Fibroblast of skin of left biceps (primary cell): ENCODE measurements around the gene EGFLAM.

Experiments used
- DNase-seq, 2 experiments: peaks; one replicate each; pipeline ENCODE4 v3.0.0-alpha.2; 2013; ENCODE audit warnings: low read depth in 2 of 2

The EGFLAM gene

DNA sequence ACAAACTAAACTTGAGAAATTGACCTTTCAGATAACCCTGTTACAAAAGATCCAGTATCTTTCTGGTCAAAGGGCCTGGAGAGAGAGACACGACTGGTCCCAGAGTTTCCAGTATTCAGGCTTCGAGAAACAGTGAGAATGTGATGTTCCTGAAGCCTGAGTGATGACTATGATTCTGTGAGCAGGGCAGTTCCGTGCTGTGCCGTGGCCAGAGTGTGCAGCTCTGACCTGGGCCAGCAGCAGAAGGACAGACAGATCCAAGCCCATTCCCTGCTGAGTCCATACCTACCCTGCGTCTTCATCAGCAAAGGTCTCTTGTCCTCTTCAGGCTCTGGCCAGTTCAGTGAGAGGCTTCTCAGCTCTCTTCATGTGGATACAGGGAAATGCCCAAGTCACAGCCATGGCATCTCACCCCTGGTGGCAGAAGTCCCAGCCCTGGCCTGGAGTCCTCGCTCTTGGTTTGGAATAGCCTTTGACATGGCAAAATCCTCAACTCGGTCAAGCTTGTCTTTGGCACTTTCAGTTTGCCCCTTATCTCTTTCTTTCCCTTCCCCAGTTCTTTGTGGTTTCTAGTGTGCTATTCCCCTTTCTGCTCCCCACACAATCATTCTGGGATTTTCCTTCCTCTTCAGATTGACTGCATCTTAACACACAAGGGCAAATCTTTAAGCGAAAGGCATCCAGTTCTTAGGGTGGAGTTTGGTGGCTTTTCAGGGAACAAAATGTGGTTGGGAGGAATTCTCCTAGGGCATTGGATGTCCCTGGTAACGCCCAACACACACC lies 190.4 kb downstream of the EGFLAM start:
- DNase-seq = no peak

DNA sequence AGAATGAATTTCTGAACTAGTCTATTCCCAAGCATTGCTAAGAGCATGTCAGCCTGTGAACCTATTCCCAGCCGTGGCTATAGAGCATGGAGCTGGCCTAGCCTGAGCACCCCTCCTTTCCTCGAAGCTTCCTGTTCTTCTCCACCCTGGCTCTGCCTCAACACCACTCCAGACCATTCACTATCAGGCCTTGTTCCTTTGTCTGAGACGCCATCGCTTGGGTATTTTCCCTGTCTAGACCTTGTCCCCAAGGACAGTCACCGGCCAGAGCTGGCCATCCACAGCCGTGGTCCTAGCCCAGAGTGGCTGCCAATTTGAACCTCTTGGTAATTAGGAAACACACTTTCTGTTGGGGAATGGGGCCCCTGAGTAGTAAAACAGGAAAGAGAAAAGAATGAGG lies 192.3 kb downstream of the EGFLAM start:
- DNase-seq = no peak

DNA sequence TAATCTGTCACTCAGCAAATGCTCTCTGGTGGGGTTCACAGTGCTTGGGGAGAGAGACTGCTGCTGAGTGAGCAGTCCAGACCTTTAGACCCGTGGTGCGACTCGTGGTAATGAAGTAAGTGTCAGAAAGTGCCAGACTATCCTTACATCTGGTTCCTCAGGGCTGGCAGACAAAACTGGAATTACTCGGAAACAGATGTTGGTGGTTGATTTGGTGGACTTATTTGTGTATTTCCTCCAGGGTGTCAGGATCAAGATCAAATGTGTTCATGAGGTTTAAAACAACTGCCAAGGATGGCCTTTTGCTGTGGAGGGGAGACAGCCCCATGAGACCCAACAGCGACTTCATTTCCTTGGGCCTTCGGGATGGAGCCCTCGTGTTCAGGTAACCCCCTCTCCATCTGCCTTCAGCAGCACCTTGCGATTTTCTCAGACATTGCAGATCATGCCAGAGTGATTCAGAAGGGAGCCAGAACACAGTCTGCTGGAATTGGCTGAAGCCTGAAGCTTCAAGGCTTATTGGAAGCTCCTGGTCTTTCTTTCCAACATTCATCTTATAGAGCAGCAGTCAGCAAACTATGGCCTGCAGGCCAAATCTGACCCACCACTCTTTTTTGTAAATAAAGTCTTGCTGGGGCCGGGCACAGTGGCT lies 192.8 kb downstream of the EGFLAM start:
- DNase-seq = no peak

DNA sequence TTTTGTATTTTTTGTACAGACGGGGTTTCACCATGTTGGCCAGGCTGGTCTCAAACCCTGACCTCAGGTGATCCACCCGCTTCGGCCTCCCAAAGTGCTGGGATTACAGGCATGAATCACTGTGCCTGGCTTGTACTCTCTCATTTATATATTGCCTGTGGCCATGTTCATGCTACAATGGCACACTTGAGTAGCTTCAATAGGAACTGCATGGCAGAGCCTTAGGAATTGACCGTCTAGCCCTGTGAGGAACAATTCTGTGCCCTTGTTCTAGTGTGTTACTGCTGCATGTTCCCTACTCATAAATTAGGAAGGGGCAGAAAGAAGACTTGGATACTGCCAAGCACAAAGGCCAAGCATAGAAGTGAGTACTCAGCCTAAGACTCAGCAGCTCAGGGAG lies 193.8 kb downstream of the EGFLAM start:
- DNase-seq = no peak

DNA sequence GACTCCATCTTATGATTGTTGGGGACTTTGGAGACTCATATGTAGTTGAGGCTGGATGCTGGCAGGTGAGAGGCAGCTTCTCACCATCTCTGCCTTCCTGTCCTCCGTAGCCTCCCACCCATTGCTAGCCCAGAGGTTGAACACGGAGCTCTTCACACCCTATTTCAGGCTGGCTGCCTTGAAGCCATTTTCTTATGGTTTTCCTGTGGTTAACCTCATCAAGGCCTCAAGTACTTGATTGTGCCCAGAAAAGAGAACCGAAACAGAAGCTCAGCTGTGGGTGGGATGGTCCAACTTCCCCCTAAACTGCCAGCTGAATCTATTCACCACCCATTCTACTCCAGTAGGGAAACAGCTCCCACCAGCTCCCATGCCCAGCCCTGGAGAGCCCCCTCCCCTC lies 195.1 kb downstream of the EGFLAM start:
- no peak for DNase-seq

DNA sequence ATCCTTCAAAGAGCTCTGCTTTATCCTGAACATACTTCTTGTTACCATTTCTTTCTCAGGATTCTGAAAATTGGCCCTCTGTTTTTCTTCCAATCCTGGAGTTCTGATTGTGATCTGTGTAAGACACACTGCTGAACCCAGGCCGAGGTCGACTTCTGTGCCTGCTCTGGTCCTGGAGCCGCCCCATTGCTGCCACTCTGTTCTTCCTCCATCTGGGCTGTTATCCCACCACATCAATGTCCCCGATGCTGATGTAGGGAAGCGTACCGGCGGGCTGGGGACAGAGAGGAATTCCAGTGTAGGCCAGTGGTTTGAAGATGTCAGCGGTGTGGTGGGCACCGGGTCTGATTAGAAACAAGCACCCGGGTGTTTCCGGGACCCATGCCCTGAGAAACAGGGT lies 195.6 kb downstream of the EGFLAM start:
- DNase-seq = no peak

DNA sequence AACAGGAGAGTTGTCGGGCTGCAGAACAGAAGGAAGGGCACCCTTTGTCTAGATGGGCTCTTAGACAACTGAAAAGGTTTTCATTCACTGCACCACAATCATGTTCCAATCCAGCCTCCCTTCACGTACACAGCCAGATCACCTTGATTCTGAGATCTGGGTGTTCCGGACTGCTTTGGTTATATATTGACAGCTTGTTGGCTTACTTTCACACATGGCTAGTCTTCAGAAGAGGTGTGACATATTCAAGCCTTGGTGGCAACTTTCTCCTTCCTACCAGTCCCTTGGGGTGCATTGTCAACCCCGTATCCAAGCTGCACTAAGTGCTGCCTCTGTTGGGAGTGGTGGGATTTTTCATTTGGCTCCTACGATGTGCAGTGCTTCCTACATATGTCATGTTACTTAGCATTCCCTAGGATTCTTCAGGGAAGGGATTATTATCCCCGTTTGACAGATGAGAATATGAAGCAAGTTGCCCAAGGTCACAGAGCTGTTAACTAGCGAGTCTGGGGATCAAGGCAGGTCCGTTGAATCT lies 197.5 kb downstream of the EGFLAM start:
- no peak for DNase-seq

DNA sequence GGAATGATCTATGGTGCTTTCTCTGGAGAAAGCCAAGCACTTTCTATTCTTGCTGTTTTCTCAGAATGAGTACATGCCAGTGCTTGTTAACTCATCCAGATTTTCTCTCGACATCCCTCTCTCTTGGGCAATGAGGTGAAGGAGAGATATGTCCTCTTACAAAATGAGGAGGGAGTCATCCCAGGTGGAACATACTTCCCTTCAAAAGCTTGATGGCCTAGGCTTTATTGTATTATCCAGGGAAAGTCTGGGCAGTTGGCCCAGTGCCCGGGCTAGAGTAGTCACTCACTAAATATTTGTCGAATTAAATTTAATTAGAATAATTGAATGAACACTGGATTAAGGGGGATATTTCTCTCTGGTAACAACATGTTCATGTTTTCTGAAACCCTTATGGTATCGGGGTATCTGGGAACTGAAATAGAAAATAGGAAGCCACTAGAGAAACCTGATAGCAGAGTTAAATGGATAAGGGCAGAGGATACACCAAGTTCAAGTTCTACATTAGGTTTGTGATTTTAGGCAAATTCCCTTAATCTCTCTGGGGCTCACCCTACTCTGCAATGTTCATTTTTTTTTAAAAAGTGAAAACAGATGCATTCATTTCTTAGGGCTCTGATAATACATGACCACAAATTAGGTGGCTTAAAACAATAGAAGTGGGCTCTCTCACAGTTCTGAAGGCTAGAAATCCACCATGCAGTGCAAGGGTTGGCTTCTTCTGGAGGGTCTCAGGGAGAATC lies 198.5 kb downstream of the EGFLAM start:
- no peak for DNase-seq

DNA sequence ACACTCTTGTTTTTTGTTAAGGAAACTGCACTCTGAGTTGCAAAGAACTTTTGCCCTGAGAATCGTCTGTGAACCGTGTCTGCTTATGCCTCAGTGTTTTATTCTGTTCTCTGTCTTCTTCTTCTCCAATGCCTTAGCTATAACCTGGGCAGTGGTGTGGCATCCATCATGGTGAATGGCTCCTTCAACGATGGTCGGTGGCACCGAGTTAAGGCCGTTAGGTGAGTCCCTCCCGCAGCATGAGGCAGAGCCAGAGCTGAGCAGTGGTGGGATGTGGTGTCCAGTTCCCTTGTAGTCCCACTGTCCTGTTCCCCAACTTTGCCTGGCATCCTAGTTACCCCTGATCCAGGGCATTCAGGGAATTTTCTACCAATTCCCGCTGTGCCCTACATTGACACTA lies 199.8 kb downstream of the EGFLAM start:
- DNase-seq = no peak

DNA sequence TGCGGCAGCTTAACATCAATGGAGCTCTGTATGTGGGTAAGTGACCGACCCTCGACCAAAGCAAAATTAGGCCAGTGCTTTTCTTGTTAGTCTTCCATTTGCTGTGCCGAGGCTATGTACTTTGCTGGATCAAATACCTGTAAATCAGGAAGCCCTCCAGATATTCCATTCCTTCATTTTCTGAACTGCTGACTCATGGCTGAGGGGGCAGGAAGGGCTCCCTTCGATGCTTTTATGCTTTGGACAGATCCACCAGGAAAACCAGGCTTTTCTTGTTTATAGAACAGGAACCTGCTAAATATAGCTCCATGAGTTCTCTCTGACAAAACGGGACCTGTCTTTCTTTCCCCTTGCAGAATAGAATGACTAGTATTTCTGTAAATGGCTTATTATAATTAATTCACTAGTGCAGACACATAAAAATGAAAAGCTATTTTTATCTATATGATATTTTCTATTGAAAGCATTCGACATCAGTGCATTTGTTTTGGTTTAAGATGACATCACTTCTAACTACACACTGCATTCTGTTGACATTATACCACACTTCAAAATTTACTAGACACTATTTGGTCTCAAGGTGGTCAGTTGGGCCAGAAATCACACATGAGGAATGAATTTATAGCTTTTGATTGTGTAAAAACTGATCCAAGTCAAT lies 204.7 kb downstream of the EGFLAM start:
- DNase-seq = no peak

DNA sequence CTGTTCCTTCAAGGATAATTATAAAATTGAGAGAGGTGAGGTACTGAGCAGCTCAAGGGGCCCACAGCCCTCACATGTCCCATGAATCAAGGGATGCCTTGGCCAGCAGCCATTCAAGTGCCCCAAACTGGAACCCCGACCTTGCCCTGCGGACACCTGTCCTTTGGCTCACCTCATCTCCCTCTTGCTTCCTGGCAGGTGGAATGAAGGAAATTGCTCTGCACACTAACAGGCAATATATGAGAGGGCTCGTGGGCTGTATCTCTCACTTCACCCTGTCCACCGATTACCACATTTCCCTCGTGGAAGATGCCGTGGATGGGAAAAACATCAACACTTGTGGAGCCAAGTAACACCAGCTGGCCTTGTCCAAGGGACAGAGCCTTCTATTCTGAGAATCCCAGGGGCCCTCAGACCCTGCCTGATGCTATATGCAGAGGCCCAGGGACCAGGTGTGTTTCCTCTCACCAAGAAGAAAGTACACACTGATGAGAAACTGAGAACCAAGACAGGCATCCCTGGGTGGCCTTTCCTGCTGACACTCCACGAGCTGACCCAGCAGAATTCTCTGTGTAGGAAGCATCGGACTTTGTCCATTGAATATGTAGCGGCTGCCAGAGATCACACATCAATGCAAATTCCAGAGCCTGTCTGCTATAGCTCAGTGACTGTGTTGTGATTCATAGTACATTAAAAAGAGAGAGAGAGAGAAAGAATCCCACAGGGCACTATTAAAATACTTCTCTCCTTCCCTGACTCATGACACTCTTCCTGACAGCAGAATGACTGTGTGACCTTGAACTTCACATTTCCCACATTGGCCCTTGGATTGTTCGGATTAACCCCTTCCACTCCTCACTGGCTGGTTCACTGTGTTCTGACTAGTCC lies 205.5 kb downstream of the EGFLAM start:
- peak; percentile 63 to 69 for DNase-seq

DNA sequence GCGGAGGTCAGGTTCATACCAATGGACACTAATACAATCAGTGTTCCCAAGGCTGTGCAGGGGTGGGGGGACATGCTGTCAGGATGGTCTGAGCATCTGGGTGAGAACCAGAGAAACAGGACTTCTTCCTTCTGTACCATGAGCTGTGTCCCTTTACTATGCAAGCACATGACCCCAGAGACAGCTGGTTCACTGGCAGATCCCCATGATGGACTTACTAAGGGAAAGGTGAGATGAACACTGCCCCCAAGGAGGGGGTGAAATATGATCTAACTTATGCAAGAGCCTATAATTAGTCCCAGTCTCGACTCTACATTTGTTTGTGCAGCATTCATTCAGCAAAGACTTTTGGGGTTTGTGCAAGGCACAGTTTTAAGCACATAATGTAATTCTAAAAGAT lies 206.7 kb downstream of the EGFLAM start:
- DNase-seq = no peak

DNA sequence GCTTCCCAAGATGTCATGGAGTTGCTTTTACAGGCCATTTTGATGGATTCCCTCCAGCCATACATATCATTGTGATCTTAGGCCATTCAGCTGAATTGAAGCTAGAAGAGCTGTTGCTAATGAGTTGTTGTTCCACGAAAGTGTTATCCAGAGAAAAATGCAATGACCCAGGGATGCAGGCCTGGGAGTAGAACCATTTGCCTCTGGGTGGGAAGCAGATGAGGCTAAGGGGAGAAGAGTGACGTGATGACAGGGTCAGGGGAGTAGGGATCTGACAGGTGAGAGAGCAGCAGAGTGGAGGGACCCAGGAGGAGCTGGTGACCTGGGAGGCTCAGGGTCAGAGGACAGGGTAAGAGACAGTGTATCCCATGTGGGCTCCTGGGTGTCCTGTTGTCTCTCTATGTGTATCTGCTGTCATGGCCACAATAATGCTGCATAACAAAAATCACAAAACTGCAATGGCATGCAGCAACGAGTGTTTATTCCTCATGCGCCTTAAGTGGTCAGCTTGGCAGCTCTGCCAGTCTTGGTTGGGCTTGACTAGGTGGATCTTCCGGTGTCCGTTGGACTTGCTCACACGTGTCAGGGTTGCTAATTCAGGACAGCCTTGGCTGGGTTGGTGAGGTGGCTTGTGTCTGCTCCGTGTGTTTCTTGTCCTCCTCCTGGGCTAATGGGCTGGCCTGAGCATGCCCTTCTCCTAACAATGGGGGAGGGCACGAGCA lies 207.5 kb downstream of the EGFLAM start:
- DNase-seq = no peak

DNA sequence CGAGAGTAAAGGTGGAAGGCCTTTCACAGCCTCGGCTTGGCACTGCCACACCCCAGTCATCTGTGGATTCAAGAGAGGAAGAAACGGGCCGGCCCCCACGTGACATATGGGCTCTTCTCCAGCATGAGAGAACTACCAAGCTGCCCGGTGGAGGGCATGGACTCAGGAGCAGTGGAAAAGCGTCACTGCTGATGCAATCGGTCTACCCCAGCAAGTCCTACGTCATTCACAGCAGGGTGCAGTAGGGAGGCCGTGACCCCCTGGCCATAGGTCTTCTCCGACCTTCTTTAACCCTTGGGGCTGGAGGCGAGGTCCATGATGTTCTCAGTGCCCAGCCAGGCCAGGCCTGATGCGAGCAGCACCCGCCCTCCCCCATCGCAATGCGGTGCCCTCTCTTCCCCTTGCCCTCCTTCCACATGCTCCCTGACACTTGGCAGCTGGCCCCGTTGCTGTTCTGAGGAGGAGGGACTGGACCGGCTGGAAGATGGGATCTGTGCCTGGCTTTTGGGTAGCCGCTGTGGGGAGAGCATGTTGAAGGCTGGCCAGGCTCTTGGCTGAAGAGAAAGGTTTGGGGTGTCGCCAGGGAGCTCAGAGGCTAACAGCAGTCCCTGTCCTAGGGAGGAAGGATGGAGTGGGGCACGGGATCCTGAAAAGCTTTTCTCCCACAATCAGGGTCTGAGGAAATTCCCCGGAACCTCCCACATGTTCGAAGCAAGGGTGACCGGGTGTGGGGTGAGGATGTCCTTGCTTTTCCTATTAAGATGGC lies 208.2 kb downstream of the EGFLAM start:
- DNase-seq = no peak

DNA sequence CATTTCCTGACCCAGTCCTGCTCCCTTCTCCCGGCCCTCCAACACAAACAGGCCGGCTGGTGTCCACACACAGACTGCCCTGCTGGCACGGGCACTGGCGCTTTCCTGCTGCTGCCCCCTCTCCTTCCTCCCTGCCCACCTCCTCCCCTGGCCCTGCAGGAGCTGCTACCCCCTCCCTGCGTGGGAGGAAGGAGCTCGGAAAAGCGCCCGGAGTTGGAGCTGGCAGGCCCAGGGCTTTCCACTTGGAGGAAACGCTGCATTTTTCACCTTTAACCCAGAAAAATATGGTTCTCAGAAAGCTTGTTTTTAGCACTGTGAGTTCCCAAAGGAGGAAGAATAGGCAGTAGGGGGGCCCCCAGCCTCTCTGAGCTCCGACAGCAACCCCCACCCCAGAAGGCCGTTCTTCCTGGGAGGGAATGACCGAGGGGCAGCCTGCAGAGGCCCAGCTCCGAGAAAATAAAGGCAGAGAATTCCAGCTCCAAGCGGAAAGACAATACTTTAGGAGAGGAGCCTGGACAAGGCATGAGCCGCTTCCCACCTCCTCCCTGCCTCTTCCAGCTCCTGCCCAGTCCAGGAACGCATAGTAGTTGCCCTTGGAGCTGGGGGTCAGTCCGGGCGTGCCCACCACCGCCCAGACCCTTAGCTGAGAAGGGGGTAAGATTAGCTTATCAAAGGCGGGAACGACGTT lies 209.1 kb downstream of the EGFLAM start:
- DNase-seq = no peak

DNA sequence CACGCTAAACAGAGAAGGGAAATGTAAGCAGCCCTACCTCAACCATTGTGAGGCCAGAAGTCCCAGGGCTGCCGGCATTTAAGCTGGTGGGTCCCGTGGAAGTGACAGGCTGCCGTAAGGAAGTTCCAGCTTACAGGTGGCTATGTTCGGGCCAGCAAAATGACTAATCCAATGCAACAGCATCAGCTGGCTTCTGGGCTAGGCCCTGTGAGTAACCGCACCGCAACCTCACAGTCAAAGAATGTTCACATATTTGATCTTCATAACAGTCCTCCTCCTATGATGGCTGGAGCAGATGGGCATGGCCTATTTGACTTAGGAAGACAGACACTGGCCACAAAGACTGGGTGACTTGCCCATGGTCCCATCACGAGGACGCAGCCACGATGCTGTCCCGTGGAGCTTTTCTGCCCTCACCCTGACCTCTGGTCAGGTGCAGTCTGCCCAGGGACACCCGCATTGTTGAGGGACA lies 209.9 kb downstream of the EGFLAM start:
- DNase-seq = peak; percentile 51 to 57

DNA sequence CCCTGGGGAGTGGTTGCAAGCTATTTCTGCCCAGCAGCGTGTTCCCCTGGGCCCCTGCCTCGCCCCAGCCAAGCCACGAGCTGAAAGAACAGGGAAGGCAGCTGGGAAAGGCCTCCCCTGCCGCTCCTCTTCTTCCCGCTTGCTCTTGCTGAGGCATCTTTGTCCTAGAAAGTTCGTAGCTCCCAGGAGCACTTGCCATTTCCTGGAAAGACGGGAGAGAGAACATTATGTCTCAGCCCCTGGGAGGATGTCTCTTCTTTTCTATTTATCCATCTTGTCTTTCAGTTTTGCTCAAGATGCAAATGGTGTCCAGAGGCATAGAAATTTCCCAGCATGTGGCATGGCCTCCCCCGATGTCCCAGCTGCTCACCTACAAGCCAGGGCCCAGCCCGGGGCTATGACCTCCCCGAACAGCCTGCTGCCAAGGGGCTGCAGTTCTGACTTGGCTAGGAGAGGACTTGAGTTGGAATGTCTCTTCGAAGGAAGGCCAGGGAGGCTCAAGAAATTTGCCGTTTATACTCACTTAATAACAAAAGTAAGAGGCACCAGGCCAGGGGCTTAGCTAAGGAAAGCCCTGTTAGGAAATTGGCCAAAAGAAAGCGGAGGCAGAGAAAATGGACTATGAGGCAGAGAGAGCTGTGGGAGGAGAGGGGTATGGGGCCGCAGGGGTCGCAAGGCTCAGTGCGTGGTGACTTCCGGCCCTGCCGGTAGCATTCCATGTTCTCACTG lies 210.8 kb downstream of the EGFLAM start:
- no peak for DNase-seq

DNA sequence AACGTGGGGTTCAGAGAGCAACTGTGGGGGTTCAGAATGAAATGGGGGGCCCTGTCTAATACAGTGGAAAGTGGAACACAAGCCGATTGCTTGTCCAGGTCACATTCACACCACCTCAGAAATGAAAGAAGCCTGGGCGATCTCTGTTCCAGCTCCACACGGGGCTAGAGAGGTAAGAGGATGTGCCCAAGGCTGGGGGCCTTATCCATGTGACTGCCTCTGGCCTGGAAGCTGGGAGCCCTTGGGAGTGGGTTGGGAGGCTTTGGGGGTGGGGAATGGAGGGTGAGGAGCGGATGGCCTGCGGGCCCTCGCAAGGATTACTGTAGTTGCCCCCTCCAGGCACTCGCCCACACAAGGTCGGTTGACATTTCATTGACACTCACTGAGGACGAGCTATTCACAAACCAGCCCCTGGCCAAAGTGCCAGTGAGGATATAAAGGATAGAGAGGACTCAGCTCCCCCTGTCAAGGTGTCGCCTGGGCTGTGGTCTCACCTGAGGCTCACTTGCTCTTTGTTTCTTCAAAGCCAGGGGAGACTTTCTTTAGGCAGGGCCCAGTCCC lies 211.4 kb downstream of the EGFLAM start:
- no peak for DNase-seq
